Measurements from ENCODE around the gene ADGRG6.

DNA sequence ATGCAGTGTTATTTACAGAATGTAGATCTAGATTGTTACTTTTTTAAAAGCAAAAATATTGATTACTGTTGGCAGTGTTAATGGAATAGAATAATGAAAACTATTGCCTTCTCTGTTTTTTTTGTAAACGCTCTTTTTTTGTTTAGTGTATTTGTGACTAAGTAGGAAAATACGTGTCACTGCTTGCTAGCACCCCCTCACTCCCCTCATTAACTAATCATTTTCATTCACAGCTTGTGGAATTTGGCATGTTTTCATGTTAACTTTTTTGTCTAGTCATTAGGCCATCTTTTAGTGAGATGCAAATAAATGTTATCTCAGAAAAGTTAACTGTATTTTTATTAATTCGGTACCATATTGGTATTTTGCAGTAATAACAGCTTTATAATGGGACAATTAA, 29.8 kb downstream of the ADGRG6 start:
- TF ChIP-seq POLR2A (IDR thresholded peaks at IDR 0.05) (no peak), POLR2AphosphoS5 (IDR thresholded peaks at IDR 0.05) (no peak)

Measured in breast epithelium (tissue), 3 donors.